HepG2 (cell line): Measurements from ENCODE around the gene PCLO.

ENCODE experiments used
- ATAD3A ChIP-seq: sonication (generic); formaldehyde crosslinking; IDR thresholded peaks from 2 replicates; pipeline ENCODE4 v1.4.0; 2020; ENCODE audit warnings: missing genetic modification reagents
- CTCF ChIP-seq: sonication (generic); formaldehyde crosslinking; IDR thresholded peaks from 2 replicates; pipeline ENCODE4 v1.5.0; 2020; ENCODE audit warnings: mild to moderate bottlenecking, missing genetic modification reagents, moderate library complexity
- ZBTB37 ChIP-seq: sonication (generic); formaldehyde crosslinking; IDR thresholded peaks from 2 replicates; pipeline ENCODE4 v1.4.0; 2020; ENCODE audit warnings: mild to moderate bottlenecking, missing genetic modification reagents

- TF ChIP-seq ZBTB37 (no peak), ATAD3A (CRISPR knock-in tag) (no peak), CTCF (CRISPR knock-in tag) (no peak)
These were observed 97.0 kb downstream of the PCLO start for GRCh38 chr7:83065714-83066113.
